ENCODE measurements around the gene PCDHGA6.

PCDHGA6 gene

GRCh38 chr5:141355641-141356040 is 18.1 kb upstream of the PCDHGA6 start:
- H3K4me3 ChIP-seq (ENCODE audit: low read depth in 1 of 2, low read length in 1 of 2): no peak overlapping the region
- H3K27ac ChIP-seq: no peak overlapping the region
- peaks cover 23% of the 10 kb centered on the region for H3K9me3 ChIP-seq
- no peak for TF ChIP-seq CTCF (IDR thresholded peaks at IDR 0.05)
- H3K4me1 ChIP-seq (ENCODE audit: control insufficient read depth in 1 of 2, insufficient read depth in 1 of 2, low read depth in 1 of 2, low read length in 1 of 2): no peaks in the 10 kb centered on the region
- peaks cover 100% of the 10 kb centered on the region for H3K27me3 ChIP-seq
- no peaks in the 10 kb centered on the region for H3K36me3 ChIP-seq

DNA sequence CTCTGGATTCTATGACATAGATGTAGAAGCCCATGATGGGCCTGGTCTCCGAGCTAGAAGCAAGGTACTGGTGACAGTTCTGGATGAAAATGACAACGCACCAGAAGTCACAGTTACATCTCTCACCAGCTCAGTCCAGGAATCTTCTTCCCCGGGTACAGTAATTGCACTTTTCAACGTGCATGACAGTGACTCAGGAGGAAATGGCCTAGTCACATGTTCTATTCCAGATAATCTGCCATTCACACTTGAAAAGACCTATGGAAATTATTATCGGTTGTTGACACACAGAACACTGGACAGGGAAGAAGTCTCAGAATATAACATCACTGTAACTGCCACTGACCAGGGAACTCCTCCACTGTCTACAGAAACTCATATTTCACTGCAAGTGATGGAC is 17.6 kb upstream of the PCDHGA6 start:
- Histone ChIP-seq H3K27me3 (peaks cover 100% of the 10 kb centered on the region), H3K27ac (no peak overlapping the region), H3K4me1 (ENCODE audit: control insufficient read depth in 1 of 2, insufficient read depth in 1 of 2, low read depth in 1 of 2, low read length in 1 of 2) (no peaks in the 10 kb centered on the region), H3K4me3 (ENCODE audit: low read depth in 1 of 2, low read length in 1 of 2) (no peak overlapping the region), H3K36me3 (no peaks in the 10 kb centered on the region), H3K9me3 (peaks cover 26% of the 10 kb centered on the region)
- TF ChIP-seq CTCF (IDR thresholded peaks at IDR 0.05): no peak

DNA sequence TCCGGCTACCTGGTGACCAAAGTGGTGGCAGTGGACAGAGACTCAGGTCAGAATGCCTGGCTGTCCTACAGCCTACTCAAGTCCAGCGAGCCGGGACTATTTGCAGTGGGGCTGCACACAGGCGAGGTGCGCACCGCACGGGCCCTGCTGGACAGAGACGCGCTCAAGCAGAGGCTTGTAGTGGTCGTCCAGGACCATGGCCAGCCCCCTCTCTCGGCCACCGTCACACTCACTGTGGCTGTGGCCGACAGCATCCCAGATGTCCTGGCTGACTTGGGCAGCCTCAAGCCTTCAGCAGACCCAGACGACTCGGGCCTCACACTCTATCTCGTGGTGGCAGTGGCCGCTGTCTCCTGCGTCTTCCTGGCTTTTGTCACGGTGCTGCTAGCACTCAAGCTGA is 16.7 kb upstream of the PCDHGA6 start:
- Histone ChIP-seq H3K36me3 (no peaks in the 10 kb centered on the region), H3K4me3 (ENCODE audit: low read depth in 1 of 2, low read length in 1 of 2) (no peak overlapping the region), H3K4me1 (ENCODE audit: control insufficient read depth in 1 of 2, insufficient read depth in 1 of 2, low read depth in 1 of 2, low read length in 1 of 2) (no peaks in the 10 kb centered on the region), H3K27ac (no peak overlapping the region), H3K27me3 (peaks cover 100% of the 10 kb centered on the region), H3K9me3 (peaks cover 25% of the 10 kb centered on the region)
- TF ChIP-seq CTCF (IDR thresholded peaks at IDR 0.05): no peak

DNA sequence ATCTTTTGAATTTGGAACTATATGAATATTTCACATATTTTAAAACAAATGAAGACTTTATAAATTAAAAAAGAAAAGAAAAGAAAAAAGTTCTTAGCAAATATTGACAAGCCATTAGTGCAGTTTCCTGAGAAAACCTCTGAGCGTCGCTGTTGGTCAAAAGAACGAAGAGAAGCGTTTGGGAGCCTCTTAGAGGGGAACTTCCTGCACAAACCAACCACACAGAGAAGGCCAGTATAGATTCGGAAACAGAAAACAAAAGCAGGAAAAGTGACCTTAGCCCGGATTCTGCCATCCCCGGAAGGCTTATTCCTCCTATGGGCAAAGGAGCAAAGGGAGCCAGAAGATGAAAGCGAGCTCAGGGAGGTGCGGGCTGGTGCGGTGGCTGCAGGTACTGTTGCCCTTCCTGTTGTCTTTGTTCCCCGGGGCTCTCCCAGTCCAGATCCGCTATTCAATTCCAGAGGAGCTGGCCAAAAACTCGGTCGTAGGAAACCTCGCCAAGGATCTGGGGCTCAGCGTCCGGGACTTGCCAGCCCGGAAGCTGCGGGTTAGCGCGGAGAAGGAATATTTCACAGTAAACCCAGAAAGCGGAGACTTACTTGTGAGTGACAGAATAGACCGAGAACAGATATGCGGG is 13.8 kb upstream of the PCDHGA6 start, which contains the start of gene PCDHGB2:
TSS of gene PCDHGB2 (plus strand) at position 205 of the 637 bp plus-strand sequence. CDS start at position 347, 142 bp downstream.
- peaks cover 33% of the 10 kb centered on the region for H3K9me3 ChIP-seq
- H3K27me3 ChIP-seq: peaks cover 100% of the 10 kb centered on the region
- H3K27ac ChIP-seq: no peak within 1 kb of the TSS
- H3K4me1 ChIP-seq (ENCODE audit: control insufficient read depth in 1 of 2, insufficient read depth in 1 of 2, low read depth in 1 of 2, low read length in 1 of 2): no peaks in the 10 kb centered on the region
- no peak for TF ChIP-seq CTCF (IDR thresholded peaks at IDR 0.05)
- H3K36me3 ChIP-seq: no peaks in the 10 kb centered on the region
- H3K4me3 ChIP-seq (ENCODE audit: low read depth in 1 of 2, low read length in 1 of 2): no peak within 1 kb of the TSS

- peaks cover 41% of the 10 kb centered on the region for H3K9me3 ChIP-seq
- no peak overlapping the region for H3K4me3 ChIP-seq (ENCODE audit: low read depth in 1 of 2, low read length in 1 of 2)
- no peak overlapping the region for H3K27ac ChIP-seq
- H3K27me3 ChIP-seq: peaks cover 100% of the 10 kb centered on the region
- H3K4me1 ChIP-seq (ENCODE audit: control insufficient read depth in 1 of 2, insufficient read depth in 1 of 2, low read depth in 1 of 2, low read length in 1 of 2): no peaks in the 10 kb centered on the region
- no peaks in the 10 kb centered on the region for H3K36me3 ChIP-seq
- no peak for TF ChIP-seq CTCF (IDR thresholded peaks at IDR 0.05)
Observed at GRCh38 chr5:141360685-141361084, 13.0 kb upstream of the PCDHGA6 start.

Data from neutrophil (primary cell).